HepG2 (cell line): ENCODE data around the gene CUTC. TPM values are rescaled to one million over a fixed set of nuclear protein-coding genes. Genes with fewer than 3 reads are reported as not detected.

Source experiments
- AHR ChIP-seq: IDR thresholded peaks from 2 replicates; pipeline ENCODE4 v1.6.1; 2018; ENCODE audit warnings: missing genetic modification reagents, missing compliant biosample characterization
- ATM ChIP-seq: fragments of 450-650 bp; IDR thresholded peaks from 2 replicates; pipeline ENCODE4 v1.7.1; 2017; ENCODE audit warnings: mild to moderate bottlenecking, borderline replicate concordance
- CENPX ChIP-seq: sonication (generic); formaldehyde crosslinking; IDR thresholded peaks from 2 replicates; pipeline ENCODE4 v1.9.0; 2021; ENCODE audit warnings: mild to moderate bottlenecking, missing genetic modification reagents, moderate library complexity
- CTCF ChIP-seq: sonication (generic); formaldehyde crosslinking; IDR thresholded peaks from 2 replicates; pipeline ENCODE4 v1.5.0; 2020; ENCODE audit warnings: mild to moderate bottlenecking, missing genetic modification reagents, moderate library complexity
- DNMT3B ChIP-seq: conservative IDR thresholded peaks from 2 replicates; pipeline ENCODE4 v1.6.1; 2016; ENCODE audit warnings: missing biosample characterization, control low read depth
- FIP1L1 ChIP-seq: fragments of 200-400 bp; formaldehyde crosslinking; IDR thresholded peaks from 2 replicates; pipeline ENCODE4 v1.6.1; 2018; ENCODE audit warnings: low read depth, mild to moderate bottlenecking, low read length, moderate library complexity, borderline replicate concordance; ENCODE audit not compliant: insufficient read depth
- ISX ChIP-seq: sonication (generic); formaldehyde crosslinking; conservative IDR thresholded peaks from 2 replicates; pipeline ENCODE4 v1.5.0; 2020; ENCODE audit warnings: missing genetic modification reagents
- KLF13 ChIP-seq: sonication (generic); formaldehyde crosslinking; IDR thresholded peaks from 2 replicates; pipeline ENCODE4 v1.4.0; 2020; ENCODE audit warnings: mild to moderate bottlenecking, missing genetic modification reagents
- LCORL ChIP-seq, 2 experiments: fragments of 450-650 bp in 1 of 2; sonication (generic) in 1 of 2; formaldehyde crosslinking in 1 of 2; IDR thresholded peaks; 2 replicates each; pipeline versions ENCODE4 v1.5.0 to v1.6.1; 2017 to 2020; ENCODE audit warnings: antibody characterized with exemption in 1 of 2, missing genetic modification reagents in 1 of 2
- NCOA5 ChIP-seq: sonication (generic); formaldehyde crosslinking; IDR thresholded peaks from 2 replicates; pipeline ENCODE4 v1.4.0; 2020; ENCODE audit warnings: missing genetic modification reagents
- NCOR1 ChIP-seq: fragments of 200-600 bp; sonication (generic); IDR thresholded peaks from 2 replicates; pipeline ENCODE4 v1.7.0; 2017; ENCODE audit warnings: antibody characterized with exemption, low read length, borderline replicate concordance
- NONO ChIP-seq, 2 experiments: fragments of 450-650 bp in 1 of 2; sonication (generic) in 1 of 2; formaldehyde crosslinking in 1 of 2; IDR thresholded peaks in 1 of 2; conservative IDR thresholded peaks in 1 of 2; 2 replicates each; pipeline versions ENCODE4 v1.6.1 to v1.8.0; 2017 to 2022; ENCODE audit warnings: mild to moderate bottlenecking in 1 of 2, missing genetic modification reagents in 1 of 2, moderate library complexity in 1 of 2
- ONECUT2 ChIP-seq: sonication (generic); formaldehyde crosslinking; IDR thresholded peaks from 2 replicates; pipeline ENCODE4 v1.4.0; 2020; ENCODE audit warnings: missing genetic modification reagents
- PCBP2 ChIP-seq: fragments of 200-400 bp; formaldehyde crosslinking; optimal IDR thresholded peaks from 2 replicates; pipeline ENCODE3; 2018; ENCODE audit warnings: low read length, low read depth; ENCODE audit not compliant: poor library complexity, severe bottlenecking
- RNF2 ChIP-seq: fragments of 450-650 bp; conservative IDR thresholded peaks from 2 replicates; pipeline ENCODE4 v1.6.1; 2016; ENCODE audit warnings: low read depth
- SKIL ChIP-seq: sonication (generic); formaldehyde crosslinking; IDR thresholded peaks from 2 replicates; pipeline ENCODE4 v1.8.0; 2022; ENCODE audit warnings: missing genetic modification reagents, mild to moderate bottlenecking, moderate library complexity, borderline replicate concordance
- TMF1 ChIP-seq: sonication (generic); formaldehyde crosslinking; IDR thresholded peaks from 2 replicates; pipeline ENCODE4 v1.8.1; 2022; ENCODE audit warnings: low read depth, missing genetic modification reagents
- TOE1 ChIP-seq: sonication (generic); formaldehyde crosslinking; IDR thresholded peaks from 2 replicates; pipeline ENCODE4 v1.4.0; 2020; ENCODE audit warnings: mild to moderate bottlenecking, missing genetic modification reagents
- ZFX ChIP-seq: sonication (generic); formaldehyde crosslinking; IDR thresholded peaks from 2 replicates; pipeline ENCODE4 v1.4.0; 2020; ENCODE audit warnings: mild to moderate bottlenecking, low read depth, missing genetic modification reagents, moderate library complexity
- ZMAT3 ChIP-seq: sonication (generic); formaldehyde crosslinking; conservative IDR thresholded peaks from 2 replicates; pipeline ENCODE4 v1.7.0; 2021; ENCODE audit warnings: missing genetic modification reagents
- ZNF121 ChIP-seq: sonication (generic); formaldehyde crosslinking; IDR thresholded peaks from 2 replicates; pipeline ENCODE4 v1.5.0; 2020; ENCODE audit warnings: mild to moderate bottlenecking, missing genetic modification reagents
- ZNF251 ChIP-seq: sonication (generic); formaldehyde crosslinking; IDR thresholded peaks from 2 replicates; pipeline ENCODE4 v1.9.0; 2021; ENCODE audit warnings: mild to moderate bottlenecking, missing genetic modification reagents
- ZNF292 ChIP-seq: sonication (generic); formaldehyde crosslinking; IDR thresholded peaks from 2 replicates; pipeline ENCODE4 v1.8.1; 2022; ENCODE audit warnings: mild to moderate bottlenecking, low read depth, missing genetic modification reagents, borderline replicate concordance
- ZNF704 ChIP-seq: sonication (generic); formaldehyde crosslinking; IDR thresholded peaks from 2 replicates; pipeline ENCODE4 v1.8.1; 2023; ENCODE audit warnings: mild to moderate bottlenecking, inconsistent platforms, moderate library complexity, missing genetic modification reagents, borderline replicate concordance
- polyA plus RNA-seq, 8 experiments: library from polyadenylated mRNA; depleted of rRNA in 3 of 8; stranded (reverse) in 7 of 8; unstranded in 1 of 8; fragments of >200 nt; fragmentation: Illumina TruSeq in 4 of 8; extraction: Trizol in 4 of 8; gene quantifications; 2 replicates each; pipeline versions ENCODE4 v1.2.1 to v1.2.3, GENCODE V29; 2011 to 2016; ENCODE audit warnings: low read depth in 4 of 8, missing spikeins in 1 of 8, mixed read lengths in 1 of 8; ENCODE audit not compliant: insufficient read depth in 1 of 8
- total RNA-seq, 5 experiments: library from RNA; depleted of rRNA; stranded (reverse); fragments of >200 nt; fragmentation: Illumina TruSeq; extraction: Trizol; gene quantifications; 2 replicates each; pipeline ENCODE4 v1.2.3, GENCODE V29; 2016; ENCODE audit warnings: low read depth in 1 of 5

The CUTC gene
- total and polyA plus RNA-seq, 2 of the 13 experiments (the other 11 are each of a cell fraction or from before 2014, with no cell fraction given) = 22.3 to 25.8 TPM

- TF ChIP-seq ATM = no peak
- no peak for TF ChIP-seq FIP1L1
- TF ChIP-seq ZNF251 (CRISPR knock-in tag) = no peak
- peak; percentile 92 for TF ChIP-seq ZNF121 (CRISPR knock-in tag)
- TF ChIP-seq ZNF704 (CRISPR knock-in tag) = no peak
- no peak for TF ChIP-seq PCBP2
- TF ChIP-seq SKIL = no peak
- 0 out of 2 replicates have a peak, but pooled peaks have one; percentile 20 for TF ChIP-seq ZFX (CRISPR knock-in tag)
- no peak for TF ChIP-seq ZNF292 (CRISPR knock-in tag)
- TF ChIP-seq DNMT3B = no peak
- TF ChIP-seq AHR = no peak
- no peak for TF ChIP-seq NCOR1
- no peak for TF ChIP-seq LCORL (IDR thresholded peaks at IDR 0.05)
- TF ChIP-seq LCORL (CRISPR knock-in tag; IDR thresholded peaks at IDR 0.05) = no peak
- TF ChIP-seq RNF2 = no peak
- no peak for TF ChIP-seq ISX (CRISPR knock-in tag)
- no peak for TF ChIP-seq CENPX
- peak; percentile 42 for TF ChIP-seq CTCF
- TF ChIP-seq ONECUT2 (CRISPR knock-in tag) = no peak
- no peak for TF ChIP-seq TOE1
- no peak for TF ChIP-seq NONO (IDR thresholded peaks at IDR 0.05)
- no peak for TF ChIP-seq NONO (CRISPR knock-in tag; conservative IDR thresholded peaks at IDR 0.05)
- no peak for TF ChIP-seq KLF13 (CRISPR knock-in tag)
- no peak for TF ChIP-seq NCOA5 (CRISPR knock-in tag)
- no peak for TF ChIP-seq TMF1 (CRISPR knock-in tag)
- no peak for TF ChIP-seq ZMAT3 (CRISPR knock-in tag)
Measured at GRCh38 chr10:99777918-99778714, 46.1 kb downstream of the CUTC start (continued).
